ENCODE measurements around the gene PNMA1. TPM values are rescaled to one million over a fixed set of nuclear protein-coding genes. Genes with fewer than 3 reads are reported as not detected.
"Not testable (repeated sequence)": the region's sequence is repeated elsewhere in the genome, so short reads cannot be mapped to it uniquely, and the experiment has no call there.

PNMA1 gene
- total RNA-seq, 1 donor from 2014 or later: 25.9 TPM

DNA sequence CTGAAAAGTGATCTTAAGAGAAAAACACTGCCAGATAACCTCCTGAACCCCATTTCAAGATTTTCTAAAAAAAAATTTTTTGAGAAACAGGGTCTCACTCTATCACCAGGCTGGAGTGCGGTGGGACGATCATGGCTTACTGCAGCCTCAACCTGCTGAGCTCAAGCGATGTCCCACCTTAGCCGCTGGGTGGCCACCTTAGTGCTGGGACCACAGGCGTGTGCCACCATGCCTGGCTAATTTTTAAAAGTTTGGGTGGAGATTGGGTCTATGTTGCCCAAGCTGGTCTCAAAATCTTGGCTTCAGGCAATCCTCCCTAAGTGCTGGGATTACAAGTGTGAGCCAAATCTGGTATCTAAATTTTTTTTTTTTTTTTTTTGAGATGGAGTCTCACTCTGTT is 3.4 kb downstream of the PNMA1 start:
- no peak overlapping the region for H3K4me3 Mint-ChIP-seq
- no peak overlapping the region for H3K27ac Mint-ChIP-seq
- Histone ChIP-seq H3F3A (ENCODE audit: low read depth) (peaks cover 19% of the 10 kb centered on the region), H4K20me1 (ENCODE audit: low read depth) (peaks cover 37% of the 10 kb centered on the region), H3K9me3 (ENCODE audit: low read depth) (no peaks in the 10 kb centered on the region), H3K36me3 (no peaks in the 10 kb centered on the region), H3K4me1 (peaks cover 17% of the 10 kb centered on the region), H3K9ac (no peak overlapping the region), H3K27me3 (peaks cover 11% of the 10 kb centered on the region), H2AFZ (replicated peaks) (no peak overlapping the region), H3K27ac (no peak overlapping the region), H3K4me2 (no peak overlapping the region), H3K4me3 (no peak overlapping the region), H3K79me2 (ENCODE audit: low read depth) (peaks cover 29% of the 10 kb centered on the region)
- DNase-seq (ENCODE audit: low spot score): no peak
- H3K27me3 Mint-ChIP-seq (ENCODE audit: insufficient read depth, low read depth): peaks cover 16% of the 10 kb centered on the region
- peaks cover 8% of the 10 kb centered on the region for H3K36me3 Mint-ChIP-seq
- TF ChIP-seq, protein P1, sequence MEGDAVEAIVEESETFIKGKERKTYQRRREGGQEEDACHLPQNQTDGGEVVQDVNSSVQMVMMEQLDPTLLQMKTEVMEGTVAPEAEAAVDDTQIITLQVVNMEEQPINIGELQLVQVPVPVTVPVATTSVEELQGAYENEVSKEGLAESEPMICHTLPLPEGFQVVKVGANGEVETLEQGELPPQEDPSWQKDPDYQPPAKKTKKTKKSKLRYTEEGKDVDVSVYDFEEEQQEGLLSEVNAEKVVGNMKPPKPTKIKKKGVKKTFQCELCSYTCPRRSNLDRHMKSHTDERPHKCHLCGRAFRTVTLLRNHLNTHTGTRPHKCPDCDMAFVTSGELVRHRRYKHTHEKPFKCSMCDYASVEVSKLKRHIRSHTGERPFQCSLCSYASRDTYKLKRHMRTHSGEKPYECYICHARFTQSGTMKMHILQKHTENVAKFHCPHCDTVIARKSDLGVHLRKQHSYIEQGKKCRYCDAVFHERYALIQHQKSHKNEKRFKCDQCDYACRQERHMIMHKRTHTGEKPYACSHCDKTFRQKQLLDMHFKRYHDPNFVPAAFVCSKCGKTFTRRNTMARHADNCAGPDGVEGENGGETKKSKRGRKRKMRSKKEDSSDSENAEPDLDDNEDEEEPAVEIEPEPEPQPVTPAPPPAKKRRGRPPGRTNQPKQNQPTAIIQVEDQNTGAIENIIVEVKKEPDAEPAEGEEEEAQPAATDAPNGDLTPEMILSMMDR (IDR thresholded peaks at IDR 0.05): no peak
- TF ChIP-seq EZH2phosphoT487 (IDR thresholded peaks at IDR 0.05): no peak
- TF ChIP-seq EZH2 (IDR thresholded peaks at IDR 0.05): no peak
- peaks cover 41% of the 10 kb centered on the region for H3K4me1 Mint-ChIP-seq
- H3K9me3 Mint-ChIP-seq: no peaks in the 10 kb centered on the region

DNA sequence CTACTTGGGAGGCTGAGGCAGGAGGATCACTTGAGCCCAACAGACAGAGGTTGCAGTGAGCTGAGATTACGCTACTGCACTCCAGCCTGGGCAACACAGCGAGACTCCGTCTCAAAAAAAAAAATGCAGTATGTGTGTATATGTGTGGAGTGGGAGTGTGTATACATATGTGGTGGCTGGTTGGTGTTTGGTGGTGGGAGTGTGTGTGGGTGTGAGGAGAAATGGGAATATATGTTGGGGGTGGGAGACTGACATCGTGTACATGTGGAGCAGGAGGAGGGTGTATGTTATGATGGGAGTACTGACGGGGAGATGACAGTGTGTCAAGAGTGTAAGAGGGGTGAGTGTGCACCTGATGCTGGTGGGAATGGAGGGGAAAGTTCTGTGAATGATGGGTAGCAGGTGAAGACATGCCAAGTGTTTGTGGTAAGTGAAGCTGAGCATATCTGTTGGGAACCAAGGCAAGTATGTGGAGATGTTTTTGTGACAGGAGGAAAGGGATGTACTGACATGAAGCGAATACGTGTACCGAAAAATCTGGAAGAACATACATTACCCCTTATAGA is 4.2 kb downstream of the PNMA1 start:
- no peak overlapping the region for H3K4me2 ChIP-seq
- Mint-ChIP-seq H3K9me3 (no peaks in the 10 kb centered on the region), H3K27me3 (ENCODE audit: insufficient read depth, low read depth) (peaks cover 16% of the 10 kb centered on the region), H3K4me1 (peaks cover 39% of the 10 kb centered on the region), H3K4me3 (peak overlapping the region; percentile 44), H3K36me3 (peaks cover 6% of the 10 kb centered on the region), H3K27ac (no peak overlapping the region)
- peaks cover 4% of the 10 kb centered on the region for H3K27me3 ChIP-seq
- H3K4me1 ChIP-seq: peaks cover 15% of the 10 kb centered on the region
- peaks cover 12% of the 10 kb centered on the region for H3F3A ChIP-seq (ENCODE audit: low read depth)
- H3K9me3 ChIP-seq (ENCODE audit: low read depth): no peaks in the 10 kb centered on the region
- H3K79me2 ChIP-seq (ENCODE audit: low read depth): peaks cover 29% of the 10 kb centered on the region
- H3K9ac ChIP-seq: no peak overlapping the region
- TF ChIP-seq, protein P1 (IDR thresholded peaks at IDR 0.05): no peak
- TF ChIP-seq EZH2 (IDR thresholded peaks at IDR 0.05) (no peak), EZH2phosphoT487 (IDR thresholded peaks at IDR 0.05) (no peak)
- DNase-seq (ENCODE audit: low spot score): no peak
- no peak overlapping the region for H3K27ac ChIP-seq
- H3K4me3 ChIP-seq: no peak overlapping the region
- no peaks in the 10 kb centered on the region for H3K36me3 ChIP-seq
- peaks cover 29% of the 10 kb centered on the region for H4K20me1 ChIP-seq (ENCODE audit: low read depth)
- no peak overlapping the region for H2AFZ ChIP-seq (replicated peaks)

DNA sequence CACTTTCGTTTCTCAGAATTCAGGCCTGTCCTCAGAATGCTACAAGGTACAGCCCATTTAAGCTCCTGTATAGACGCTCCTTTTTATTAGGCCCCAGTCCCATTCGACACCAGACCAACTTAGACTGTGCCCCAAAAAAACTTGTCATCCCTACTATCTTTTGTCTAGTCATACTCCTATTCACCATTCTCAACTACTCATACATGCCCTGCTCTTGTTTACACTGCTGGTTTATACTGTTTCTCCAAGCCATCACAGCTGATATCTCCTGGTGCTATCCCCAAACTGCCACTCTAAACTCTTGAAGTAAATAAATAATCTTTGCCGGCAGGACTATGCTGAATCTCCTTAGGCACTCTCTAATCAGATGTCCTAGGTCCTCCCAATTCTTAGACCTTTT is 6.1 kb downstream of the PNMA1 start:
- H3K36me3 ChIP-seq; H3K27ac Mint-ChIP-seq; H2AFZ ChIP-seq (replicated peaks); H3F3A ChIP-seq (ENCODE audit: low read depth); DNase-seq (ENCODE audit: low spot score); H3K27me3 ChIP-seq; H3K9ac ChIP-seq; H3K4me2 ChIP-seq; H3K4me1 ChIP-seq; H3K9me3 ChIP-seq (ENCODE audit: low read depth); H3K9me3 Mint-ChIP-seq; H3K27ac ChIP-seq; H3K4me3 ChIP-seq; H3K4me3 Mint-ChIP-seq: not testable (repeated sequence)
- H3K79me2 ChIP-seq (ENCODE audit: low read depth): peaks cover 23% of the 10 kb centered on the region
- peaks cover 14% of the 10 kb centered on the region for H3K27me3 Mint-ChIP-seq (ENCODE audit: insufficient read depth, low read depth)
- peaks cover 35% of the 10 kb centered on the region for H3K4me1 Mint-ChIP-seq
- peaks cover 24% of the 10 kb centered on the region for H4K20me1 ChIP-seq (ENCODE audit: low read depth)
- peaks cover 20% of the 10 kb centered on the region for H3K36me3 Mint-ChIP-seq

DNA sequence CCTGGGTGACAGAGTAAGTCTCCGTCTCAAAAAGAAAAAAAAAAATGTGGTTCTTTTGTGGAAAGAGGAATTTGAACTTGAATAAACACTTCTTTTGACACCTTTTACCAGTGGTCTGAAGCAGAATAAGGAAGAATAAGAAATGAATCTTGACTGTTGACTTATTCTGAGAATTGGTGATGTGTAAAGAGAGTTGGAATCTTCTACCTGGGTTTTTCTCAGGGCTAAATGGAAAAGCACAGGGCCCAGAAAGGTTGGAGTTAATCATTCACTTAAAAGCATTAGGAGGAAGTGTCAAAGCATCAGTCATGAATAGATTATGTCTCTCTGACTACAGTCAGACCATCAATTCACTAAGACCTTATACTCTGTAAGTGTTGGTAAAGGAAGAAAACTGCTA is 13.9 kb downstream of the PNMA1 start:
- H3K9me3 Mint-ChIP-seq: peaks cover 7% of the 10 kb centered on the region
- H3K27ac ChIP-seq: no peak overlapping the region
- peaks cover 5% of the 10 kb centered on the region for H3K27me3 Mint-ChIP-seq (ENCODE audit: insufficient read depth, low read depth)
- TF ChIP-seq, protein P1 (IDR thresholded peaks at IDR 0.05): no peak
- TF ChIP-seq EZH2phosphoT487 (IDR thresholded peaks at IDR 0.05) (no peak), EZH2 (IDR thresholded peaks at IDR 0.05) (no peak)
- H3K4me3 ChIP-seq: no peak overlapping the region
- no peaks in the 10 kb centered on the region for H3F3A ChIP-seq (ENCODE audit: low read depth)
- H3K4me1 ChIP-seq: no peaks in the 10 kb centered on the region
- no peak overlapping the region for H3K4me2 ChIP-seq
- no peaks in the 10 kb centered on the region for H3K27me3 ChIP-seq
- no peak overlapping the region for H3K27ac Mint-ChIP-seq
- no peaks in the 10 kb centered on the region for H4K20me1 ChIP-seq (ENCODE audit: low read depth)
- H3K4me3 Mint-ChIP-seq: no peak overlapping the region
- H3K4me1 Mint-ChIP-seq: peaks cover 6% of the 10 kb centered on the region
- no peaks in the 10 kb centered on the region for H3K36me3 ChIP-seq
- H3K9me3 ChIP-seq (ENCODE audit: low read depth): no peaks in the 10 kb centered on the region
- DNase-seq (ENCODE audit: low spot score): no peak
- no peaks in the 10 kb centered on the region for H3K79me2 ChIP-seq (ENCODE audit: low read depth)
- no peak overlapping the region for H3K9ac ChIP-seq
- H2AFZ ChIP-seq (replicated peaks): no peak overlapping the region
- H3K36me3 Mint-ChIP-seq: peaks cover 20% of the 10 kb centered on the region

Data from neural progenitor cell (in vitro differentiated cells).